HG02943 (cell line): ENCODE results near the gene NOS2.
"Not testable (repeated sequence)": the region's sequence is repeated elsewhere in the genome, so short reads cannot be mapped to it uniquely, and the experiment has no call there.

Experiments
- ATAC-seq: cut with Tn5 transposase; IDR thresholded peaks from one replicate; pipeline ENCODE4 v1.9.1; 2021; ENCODE audit warnings: mild to moderate bottlenecking, low read depth, moderate library complexity; ENCODE audit not compliant: unreplicated experiment

Gene NOS2

DNA sequence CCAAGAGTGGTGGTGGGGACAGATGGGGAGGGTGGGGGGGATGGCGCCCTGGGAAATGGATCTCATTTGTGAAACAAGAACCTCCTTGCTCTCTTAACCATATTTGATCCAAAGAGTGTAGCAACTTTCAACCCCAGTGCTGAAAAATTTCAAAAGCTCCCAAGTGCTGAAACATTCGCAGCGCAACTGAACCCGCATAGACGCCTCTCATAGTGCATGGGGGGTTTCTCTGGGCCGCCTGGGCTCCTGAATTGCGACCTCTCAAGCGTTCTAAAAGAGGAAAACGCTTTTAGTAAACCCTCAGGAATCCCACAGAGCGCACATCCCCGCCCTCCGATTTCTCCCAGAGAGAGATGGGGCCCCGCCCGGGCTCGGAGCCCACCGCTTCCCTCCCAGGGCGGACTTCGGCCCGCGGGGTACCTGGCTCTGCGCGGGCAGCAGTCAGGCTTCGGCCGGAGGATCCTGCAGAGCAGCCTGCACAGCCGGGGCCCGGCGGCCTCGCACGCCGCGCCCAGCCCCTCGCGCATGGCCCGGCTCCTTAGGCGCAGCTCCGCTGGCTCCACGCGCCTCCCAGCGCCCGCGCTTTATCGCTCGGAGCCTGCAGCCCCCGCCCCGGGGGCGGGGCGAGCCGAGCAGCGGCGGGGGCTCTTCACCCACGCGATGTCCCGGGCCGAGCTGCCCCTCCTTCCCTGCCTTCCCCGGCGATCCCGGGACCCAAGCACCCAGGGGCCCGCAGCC, 7.0 kb downstream of the NOS2 start:
- no peak for ATAC-seq

DNA sequence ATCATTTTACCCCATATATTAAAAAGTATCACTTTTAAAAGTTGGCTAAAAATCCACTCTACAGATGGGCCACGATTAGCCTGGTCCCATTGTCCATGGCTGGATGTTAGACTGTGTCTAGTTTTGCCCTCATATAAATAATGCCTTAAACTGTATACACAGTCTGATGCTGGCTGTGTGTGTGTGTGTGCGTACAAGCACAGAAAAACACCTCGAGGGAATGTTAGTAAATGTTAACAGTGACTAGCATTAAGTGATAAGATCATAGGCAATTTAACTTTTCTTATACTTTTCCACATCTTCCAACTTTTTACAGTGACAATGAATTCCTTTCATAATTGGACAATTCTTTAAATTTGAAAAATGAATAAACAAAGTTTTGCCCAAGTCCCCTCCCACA, 8.2 kb downstream of the NOS2 start:
- ATAC-seq: no peak

DNA sequence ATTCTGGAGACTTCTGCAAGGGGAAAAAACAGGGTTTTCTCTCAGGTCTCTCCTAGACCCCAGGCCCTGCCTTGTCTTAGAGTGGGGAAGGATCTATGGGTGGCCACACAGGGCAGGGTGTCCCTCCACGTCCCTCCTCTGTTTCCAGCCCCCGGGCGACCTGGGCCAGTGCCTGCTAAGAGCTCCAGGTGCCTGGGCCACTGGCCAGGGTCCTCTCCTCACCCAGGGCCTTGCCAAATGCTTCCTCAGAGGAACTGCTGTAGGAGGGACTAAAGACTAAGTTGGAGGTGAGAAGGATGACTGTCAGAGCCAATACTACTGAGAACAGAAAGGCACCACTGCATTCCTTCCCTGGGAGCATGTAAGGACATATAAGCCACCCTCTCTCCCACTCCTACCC, 11.4 kb downstream of the NOS2 start:
- ATAC-seq: no peak

DNA sequence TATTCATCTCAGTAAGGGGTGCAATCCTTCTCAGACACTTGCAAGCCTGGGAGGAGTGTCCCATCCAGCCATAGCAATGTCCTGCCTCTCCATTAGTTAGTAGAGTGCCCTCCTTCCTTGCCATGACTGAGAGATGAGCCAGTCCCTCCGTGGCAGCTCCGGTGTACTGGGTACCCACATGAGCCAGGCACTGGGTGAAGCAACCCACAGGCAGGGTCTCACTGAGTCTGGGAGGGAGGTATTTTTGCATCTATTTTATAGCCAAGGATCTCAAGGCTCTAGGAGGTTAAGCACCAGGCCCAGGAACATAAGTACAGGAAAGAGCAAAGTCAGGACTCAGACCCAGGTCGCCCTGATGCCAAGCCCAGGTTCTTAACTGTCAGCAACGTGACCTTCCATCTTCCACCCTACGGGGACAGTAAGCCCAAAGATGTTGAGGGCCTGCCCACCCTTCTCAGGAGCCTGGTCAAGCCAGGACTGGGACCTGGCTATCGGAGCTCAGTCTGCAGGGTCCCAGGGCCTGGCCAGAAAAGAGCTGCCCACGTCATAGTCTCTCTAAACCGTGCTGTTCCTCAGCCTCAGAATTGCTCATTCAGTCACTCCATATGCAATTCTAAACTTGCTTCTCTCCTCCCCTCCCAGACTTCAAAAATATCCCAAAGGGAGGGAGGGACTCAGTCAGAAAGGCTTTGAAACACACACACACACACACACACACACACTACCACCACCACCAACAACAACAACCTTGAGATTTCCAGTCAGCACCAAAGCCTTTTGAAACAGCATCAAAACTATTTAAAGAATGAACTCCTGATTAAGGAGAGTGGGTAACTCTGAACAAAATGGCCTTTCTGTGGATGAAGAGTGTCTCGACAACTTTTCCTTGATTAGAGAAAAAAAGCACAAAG, 16.6 kb downstream of the NOS2 start:
- ATAC-seq: no peak

DNA sequence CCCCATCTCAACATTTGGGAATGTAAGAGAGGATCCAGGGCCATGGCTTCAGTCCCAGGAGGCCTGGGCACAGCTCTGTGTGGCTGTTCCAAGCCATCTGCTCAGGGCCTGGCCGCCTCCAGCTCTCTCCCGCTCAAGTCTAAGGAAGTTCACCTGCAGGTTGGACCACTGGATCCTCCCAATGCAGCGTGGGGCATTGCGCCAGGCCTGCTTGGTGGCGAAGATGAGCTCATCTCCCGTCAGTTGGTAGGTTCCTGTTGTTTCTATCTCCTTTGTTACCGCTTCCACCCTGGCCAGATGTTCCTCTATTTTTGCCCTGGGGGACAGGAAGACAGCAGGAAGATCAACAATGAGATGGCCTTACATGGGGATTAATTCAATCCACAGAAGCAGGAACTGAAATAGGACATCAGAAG, 17.5 kb downstream of the NOS2 start:
- no peak for ATAC-seq

DNA sequence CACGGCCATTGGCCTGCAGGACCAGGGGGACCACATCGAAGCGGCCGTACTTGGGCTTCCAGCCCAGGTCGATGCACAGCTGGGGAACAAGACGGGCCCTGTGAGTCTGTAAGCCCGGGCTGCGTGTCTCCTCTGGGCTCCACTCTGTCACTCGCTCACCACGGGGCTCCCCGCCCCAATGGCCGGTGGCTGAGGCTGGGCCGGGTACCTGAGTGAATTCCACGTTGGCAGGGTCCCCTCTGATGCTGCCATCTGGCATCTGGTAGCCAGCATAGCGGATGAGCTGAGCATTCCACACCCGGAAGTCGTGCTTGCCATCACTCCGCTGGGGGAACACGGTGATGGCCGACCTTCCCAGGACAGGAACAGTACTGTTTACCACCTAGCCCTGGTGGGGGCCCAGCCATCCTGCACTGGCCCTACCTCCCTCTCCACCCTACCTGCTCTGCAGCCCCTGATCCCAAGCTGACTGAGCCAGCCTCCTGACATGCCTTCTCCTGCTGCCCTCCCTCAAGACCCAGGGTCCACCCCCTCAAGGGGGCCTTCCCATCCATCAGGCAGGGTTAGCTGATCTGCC, 19.4 kb downstream of the NOS2 start:
- no peak for ATAC-seq

DNA sequence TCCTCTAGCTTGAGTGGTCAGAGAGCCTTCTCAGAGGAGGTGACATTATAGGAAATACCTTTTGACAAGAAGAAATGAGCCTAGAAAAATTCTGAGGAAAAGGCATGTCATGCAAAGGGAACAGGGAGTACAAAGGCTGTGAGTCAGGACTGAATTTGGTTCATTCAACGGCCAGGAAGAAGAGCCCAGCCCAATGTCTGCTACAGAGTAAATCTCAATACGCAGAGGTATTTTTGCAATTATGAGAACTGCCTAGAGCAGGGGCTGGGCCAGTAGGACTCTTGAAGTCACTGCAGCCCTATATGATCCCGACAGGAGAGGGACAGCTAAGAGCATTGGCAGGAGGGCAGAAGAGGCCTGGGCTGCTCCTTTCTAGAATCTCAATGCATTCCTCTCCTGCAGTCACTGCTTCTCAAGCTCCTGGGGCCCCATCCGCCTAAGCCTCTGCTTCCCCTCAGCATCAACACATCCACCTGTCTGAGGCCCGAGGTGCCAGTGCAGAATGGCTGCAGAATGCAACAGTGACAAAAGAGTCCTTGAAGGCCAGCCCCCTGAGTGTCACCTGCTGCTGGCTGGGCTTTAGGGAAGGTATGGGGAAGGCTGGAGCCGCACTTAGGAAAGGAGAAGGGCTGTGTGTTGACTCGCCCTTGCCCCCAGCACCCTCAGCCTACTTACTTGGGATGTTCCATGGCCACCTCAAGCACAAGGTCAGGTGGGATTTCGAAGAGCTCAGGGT, 20.1 kb downstream of the NOS2 start:
- ATAC-seq: no peak

DNA sequence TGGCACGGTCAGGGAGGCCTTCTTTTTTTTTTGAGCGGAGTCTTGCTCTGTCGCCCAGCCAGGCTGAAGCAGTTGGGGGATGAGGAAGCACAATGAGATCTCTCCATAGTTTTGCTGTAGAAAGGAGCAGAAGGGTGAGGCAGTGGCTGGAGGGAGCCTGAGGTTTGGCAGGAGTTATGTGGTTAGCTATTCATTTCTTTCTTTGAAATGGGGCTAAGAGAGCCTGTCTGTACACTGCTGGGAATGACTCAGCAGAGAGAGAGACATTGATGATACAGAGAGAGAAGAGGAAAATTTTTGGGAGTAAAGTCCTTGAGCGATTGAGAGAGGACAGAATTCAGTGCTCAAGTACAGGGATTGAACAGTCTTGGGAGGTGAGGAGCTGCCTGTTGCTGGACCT, 22.1 kb downstream of the NOS2 start:
- ATAC-seq: no peak

DNA sequence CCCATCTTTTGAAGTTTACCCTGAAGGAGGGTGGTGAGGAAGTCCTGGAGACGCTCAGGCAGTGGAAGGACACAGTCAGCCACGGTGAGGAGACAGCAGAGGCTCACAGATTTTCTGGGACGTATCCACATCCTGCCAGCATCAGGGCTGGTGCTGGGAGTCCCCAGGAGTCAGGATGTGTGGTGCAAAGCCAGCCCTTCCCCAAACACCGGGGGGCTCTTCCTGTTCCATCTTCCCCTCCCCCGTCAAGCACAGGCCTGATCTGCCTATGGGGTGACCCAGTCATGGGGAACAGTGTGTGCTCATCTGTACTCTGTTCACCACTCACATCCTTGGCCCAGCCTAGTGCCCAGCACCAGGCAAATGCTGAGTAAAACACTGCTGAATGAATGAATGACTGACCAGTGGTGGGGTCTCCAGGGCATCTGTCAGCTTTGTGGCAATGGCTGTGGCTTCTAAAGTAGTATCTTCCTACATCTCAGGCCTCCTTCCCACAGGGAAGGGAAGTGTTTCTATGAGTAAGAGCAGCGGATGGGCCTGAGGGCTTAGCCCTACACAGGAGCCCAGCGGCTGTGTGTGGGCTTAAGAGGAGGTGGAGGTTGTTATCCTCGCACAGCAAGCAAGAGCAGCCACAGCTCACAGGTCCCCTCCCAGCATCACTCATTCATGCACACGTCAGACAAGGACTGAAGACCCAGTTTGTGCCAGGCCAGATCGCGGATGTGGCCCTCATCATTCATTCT, 23.3 kb downstream of the NOS2 start:
- no peak for ATAC-seq

DNA sequence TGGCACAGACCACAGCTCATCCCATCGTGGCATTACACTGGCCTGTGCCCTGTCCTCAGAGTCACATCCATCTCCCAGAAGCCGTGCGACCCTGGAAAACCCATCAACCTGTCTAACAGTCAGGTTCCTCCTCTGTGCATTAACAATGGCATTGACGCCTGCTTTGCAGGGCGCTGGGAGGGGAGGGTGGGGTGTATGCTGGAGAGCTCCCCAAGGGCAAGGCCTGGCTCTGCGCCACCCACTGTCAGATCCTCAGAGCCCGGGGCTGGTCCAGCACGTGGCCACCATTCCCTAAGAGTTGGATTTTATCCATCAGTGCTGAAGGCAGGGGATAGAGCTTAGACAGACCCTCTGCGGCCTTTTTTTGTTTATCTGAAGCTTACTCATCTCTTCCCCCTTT, 28.7 kb downstream of the NOS2 start:
- no peak for ATAC-seq

DNA sequence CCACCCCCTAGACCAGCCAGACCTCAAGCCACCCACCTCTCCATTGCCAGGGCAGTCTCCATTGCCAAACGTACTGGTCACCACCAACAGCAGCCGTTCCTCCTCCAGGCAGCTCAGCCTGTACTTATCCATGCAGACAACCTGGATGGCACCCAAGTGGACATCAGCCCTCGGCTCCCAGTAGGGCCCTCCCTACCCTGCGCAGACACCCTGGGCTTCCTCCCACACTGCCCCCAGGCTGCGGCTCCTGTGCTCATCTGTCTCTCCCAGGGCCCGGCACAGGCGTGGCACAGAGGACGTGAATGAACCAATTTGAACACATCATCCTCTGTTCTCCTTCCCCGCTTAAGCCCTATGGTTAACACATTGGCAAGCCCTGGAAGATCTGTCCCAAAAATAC, 29.5 kb downstream of the NOS2 start:
- no peak for ATAC-seq

DNA sequence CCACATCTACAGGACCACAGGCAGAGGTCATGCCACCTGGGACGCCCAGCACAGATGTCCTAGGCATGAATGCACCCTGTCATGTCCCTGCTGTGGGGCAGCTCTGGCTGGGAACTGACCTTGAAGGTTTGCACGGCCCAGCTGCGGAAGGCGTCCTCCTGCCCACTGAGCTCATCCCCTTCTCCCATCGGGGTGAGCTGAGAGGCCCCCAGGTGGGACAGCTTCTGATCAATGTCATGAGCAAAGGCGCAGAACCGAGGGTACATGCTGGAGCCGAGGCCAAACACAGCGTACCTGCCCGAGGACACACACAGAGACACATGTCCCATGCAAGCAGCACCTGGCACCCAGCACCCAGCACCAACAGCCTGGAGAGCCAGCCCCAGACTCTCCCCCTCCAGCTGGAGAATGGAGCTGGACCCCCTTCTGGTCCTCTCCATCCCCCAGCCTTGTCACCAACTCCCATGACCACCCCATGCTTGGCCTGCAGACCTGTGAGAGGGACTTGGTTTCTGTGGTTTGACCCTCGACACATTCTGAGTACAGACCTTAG, 31.4 kb downstream of the NOS2 start:
- no peak for ATAC-seq

DNA sequence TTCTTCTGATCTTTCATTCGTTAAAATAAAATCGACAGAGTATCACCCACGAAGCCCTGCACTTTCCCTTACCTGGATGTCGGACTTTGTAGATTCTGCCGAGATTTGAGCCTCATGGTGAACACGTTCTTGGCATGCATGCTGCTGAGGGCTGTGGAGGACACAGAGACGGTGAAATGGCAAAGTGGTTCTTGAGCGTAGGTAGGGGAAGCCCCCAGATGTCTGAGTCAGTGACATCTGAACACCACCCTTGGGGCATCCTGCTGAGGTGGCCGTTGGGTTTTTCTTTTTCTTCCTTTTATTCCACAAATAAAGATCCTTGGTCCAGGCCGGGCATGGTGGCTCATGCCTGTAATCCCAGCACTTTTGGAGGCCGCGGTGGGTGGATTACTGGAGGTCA, 33.9 kb downstream of the NOS2 start:
- ATAC-seq: no peak

DNA sequence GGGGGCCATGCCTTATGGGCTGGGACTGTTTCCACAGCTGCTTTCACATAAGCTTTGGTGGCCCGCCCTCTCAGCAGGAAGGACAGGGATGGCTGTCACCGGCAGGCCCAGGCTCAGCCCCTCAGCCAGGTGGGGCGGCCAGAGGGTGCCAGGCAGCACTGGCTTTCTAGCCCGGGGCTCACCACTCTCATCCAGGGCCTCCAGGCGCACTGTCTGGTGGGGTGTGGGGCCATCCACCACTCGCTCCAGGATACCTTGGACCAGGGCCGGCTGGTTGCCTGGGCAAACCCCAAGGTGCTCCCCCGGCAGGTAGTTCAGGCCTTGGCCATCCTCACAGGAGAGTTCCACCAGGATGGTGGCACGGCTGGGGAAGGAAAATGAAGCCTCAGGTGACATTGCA, 35.0 kb downstream of the NOS2 start:
- ATAC-seq: no peak

DNA sequence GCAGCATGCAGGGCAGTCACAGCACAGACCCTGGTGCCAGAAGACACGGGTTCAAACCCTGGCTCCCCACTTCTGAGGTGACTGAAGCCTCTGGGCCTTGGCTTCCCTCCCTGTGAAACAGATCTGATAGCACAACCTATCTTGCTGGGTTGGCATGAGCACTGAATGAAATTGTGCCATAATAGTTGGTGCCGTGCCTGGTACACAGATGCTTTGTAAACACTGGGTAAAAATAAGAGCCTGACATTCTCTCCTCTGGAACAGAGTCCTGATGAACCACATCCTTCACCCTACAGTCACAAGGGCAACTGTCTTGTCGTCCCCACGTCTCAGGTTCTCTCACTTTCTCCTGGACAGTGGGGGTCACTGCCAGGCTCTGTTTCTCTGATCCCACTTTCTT, 35.7 kb downstream of the NOS2 start:
- no peak for ATAC-seq

DNA sequence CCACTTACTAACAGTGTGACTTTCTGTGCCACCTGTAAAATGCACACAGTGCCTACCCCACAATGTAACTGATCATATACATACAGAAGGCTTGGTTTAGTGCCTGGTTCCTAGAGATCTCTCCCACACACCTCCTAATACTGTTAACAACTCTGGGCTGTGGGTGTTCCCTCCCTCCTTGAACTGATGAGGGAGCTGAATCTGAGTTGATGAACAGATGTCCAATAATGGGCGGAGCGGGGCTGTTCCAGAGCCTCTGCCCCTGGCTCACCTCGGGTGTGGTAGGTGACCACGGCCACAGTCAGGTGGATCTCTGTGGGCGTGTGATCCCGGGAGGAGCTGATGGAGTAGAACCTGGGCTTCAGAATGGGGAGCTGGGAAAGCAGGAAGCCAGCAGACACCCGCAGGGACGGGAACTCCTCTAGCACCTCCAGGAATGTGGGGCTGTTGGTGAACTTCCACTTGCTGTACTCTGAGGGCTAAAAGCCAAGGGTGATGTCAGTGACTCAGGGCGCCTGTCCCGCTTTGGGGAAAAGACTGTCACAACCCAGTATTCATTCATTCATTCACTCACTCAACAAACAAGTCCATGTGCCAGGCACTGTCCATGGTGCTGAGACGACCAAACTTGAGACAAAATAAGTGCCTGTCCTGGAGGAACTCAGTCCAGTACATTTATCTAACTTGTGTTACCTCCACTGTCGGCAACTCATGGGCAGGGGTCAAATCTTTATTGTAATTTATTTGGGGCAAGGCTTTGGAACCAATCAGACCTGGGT, 37.6 kb downstream of the NOS2 start:
- ATAC-seq: no peak

DNA sequence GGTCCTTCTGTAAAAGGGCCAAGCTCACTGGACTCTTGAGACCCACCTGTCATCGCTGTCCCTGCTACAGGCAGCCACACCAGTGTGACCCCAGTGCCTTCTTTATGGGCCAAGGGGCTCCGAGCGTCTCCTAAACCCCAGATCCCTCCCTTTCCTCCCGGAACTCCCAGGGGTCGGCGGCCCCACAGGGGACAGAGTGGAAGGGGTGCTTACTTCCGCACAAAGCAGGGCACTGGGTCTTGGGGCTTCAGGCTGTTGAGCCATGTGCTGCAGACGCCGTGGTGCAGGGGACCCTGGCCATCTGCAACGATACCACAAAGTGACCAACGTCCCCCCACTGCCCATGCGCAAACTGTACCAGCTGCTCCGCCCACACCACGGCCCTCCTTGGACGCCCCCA, 39.4 kb downstream of the NOS2 start:
- not testable (repeated sequence) for ATAC-seq

DNA sequence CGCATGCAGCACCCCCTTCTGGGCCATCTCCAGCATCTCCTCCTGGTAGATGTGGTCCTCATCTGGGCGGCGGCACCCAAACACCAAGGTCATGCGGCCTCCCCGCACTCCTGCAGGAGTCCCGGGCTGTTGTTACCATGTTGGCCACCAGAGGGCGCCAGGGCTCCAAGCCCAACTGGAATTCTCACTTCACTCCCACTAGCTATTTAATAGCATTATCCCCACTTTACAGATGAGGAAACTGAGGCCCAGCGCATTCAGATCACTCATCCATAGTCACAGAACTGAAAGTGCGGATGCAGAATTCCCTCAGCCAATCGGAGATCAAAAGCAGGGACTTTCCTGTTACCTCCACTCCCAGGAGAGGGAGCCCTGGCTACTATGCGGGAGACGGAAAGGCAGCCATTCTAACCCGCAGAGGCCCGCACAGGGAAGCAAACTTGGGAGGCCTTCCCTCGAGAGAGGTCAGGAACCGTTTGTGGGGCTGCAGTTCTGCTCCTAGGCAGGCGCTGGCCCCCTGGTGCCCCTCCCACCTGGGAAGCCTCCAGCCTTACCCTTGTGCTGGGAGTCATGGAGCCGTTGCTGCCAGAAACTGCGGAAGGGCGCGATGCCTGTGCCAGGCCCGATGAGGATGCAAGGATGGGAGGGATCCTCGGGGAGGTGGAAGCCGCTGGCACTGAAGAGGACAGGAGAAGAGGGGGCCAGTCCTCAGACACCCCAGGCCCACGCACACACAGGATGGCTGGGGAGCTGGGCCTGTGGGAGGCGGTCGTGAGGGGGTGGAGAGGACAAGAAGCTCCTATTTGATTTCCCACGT, 40.1 kb downstream of the NOS2 start:
- no peak for ATAC-seq
